Neutrophil (primary cell): ENCODE measurements around the gene CYP4V2.

Experiments used
- H3K27ac ChIP-seq: fragments of 200-600 bp; sonication (generic); 2 replicates; pipeline ENCODE4 v1.5.1; 2016; ENCODE audit warnings: mild to moderate bottlenecking, moderate library complexity
- H3K27me3 ChIP-seq: fragments of 200-600 bp; sonication (generic); 2 replicates; pipeline ENCODE4 v1.6.0; 2016; ENCODE audit warnings: mild to moderate bottlenecking
- H3K36me3 ChIP-seq: fragments of 200-600 bp; sonication (generic); 2 replicates; pipeline ENCODE4 v1.5.1; 2017
- H3K4me1 ChIP-seq, 2 experiments: fragments of 200-600 bp in 1 of 2; sonication (generic) in 1 of 2; 1 replicate in 1 of 2; 2 replicates in 1 of 2; pipeline versions ENCODE4 v1.5.1 to v1.6.1; 2013 to 2016; ENCODE audit warnings: low read depth in 1 of 2, low read length in 1 of 2, mild to moderate bottlenecking in 1 of 2, moderate library complexity in 1 of 2; ENCODE audit not compliant: control insufficient read depth in 1 of 2, insufficient read depth in 1 of 2
- H3K4me3 ChIP-seq, 2 experiments: fragments of 200-600 bp in 1 of 2; sonication (generic) in 1 of 2; 1 replicate in 1 of 2; 2 replicates in 1 of 2; pipeline ENCODE4 v1.5.1; 2013 to 2016; ENCODE audit warnings: low read depth in 1 of 2, low read length in 1 of 2, mild to moderate bottlenecking in 1 of 2, moderate library complexity in 1 of 2
- H3K9me3 ChIP-seq: fragments of 200-600 bp; sonication (generic); 2 replicates; pipeline ENCODE4 v1.5.1; 2016
- CTCF ChIP-seq: fragments of 200-600 bp; sonication (generic); IDR thresholded peaks from 2 replicates; pipeline ENCODE4 v1.5.1; 2016; ENCODE audit warnings: antibody characterized with exemption

CYP4V2 gene

GRCh38 chr4:186221624-186222023 lies 30.3 kb downstream of the CYP4V2 start:
- no peak for TF ChIP-seq CTCF
- Histone ChIP-seq H3K9me3 (no peaks in the 10 kb centered on the region), H3K4me1 (no peaks in the 10 kb centered on the region), H3K27ac (no peak overlapping the region), H3K36me3 (no peaks in the 10 kb centered on the region), H3K4me3 (no peak overlapping the region), H3K27me3 (no peaks in the 10 kb centered on the region)

GRCh38 chr4:186225848-186226247 lies 34.5 kb downstream of the CYP4V2 start:
- Histone ChIP-seq H3K4me3 (no peak overlapping the region), H3K36me3 (no peaks in the 10 kb centered on the region), H3K9me3 (no peaks in the 10 kb centered on the region), H3K4me1 (no peaks in the 10 kb centered on the region), H3K27me3 (no peaks in the 10 kb centered on the region), H3K27ac (no peak overlapping the region)
- TF ChIP-seq CTCF = no peak

GRCh38 chr4:186226521-186227189 lies 35.3 kb downstream of the CYP4V2 start:
- Histone ChIP-seq H3K27me3 (no peaks in the 10 kb centered on the region), H3K36me3 (no peaks in the 10 kb centered on the region), H3K27ac (no peak overlapping the region), H3K4me3 (no peak overlapping the region), H3K9me3 (no peaks in the 10 kb centered on the region), H3K4me1 (no peaks in the 10 kb centered on the region)
- no peak for TF ChIP-seq CTCF

- no peak within 1 kb of the TSS for H3K27ac ChIP-seq
- no peaks in the 10 kb centered on the region for H3K4me1 ChIP-seq
- no peak for TF ChIP-seq CTCF
- H3K4me3 ChIP-seq = no peak within 1 kb of the TSS
- H3K9me3 ChIP-seq = no peaks in the 10 kb centered on the region
- H3K36me3 ChIP-seq = no peaks in the 10 kb centered on the region
- no peaks in the 10 kb centered on the region for H3K27me3 ChIP-seq
Observed at GRCh38 chr4:186227221-186227620, 35.9 kb downstream of the CYP4V2 start, which contains the start of gene KLKB1. KLKB1 (plus strand) TSS chr4:186227507; CDS start chr4:186228196, 689 bp downstream.

GRCh38 chr4:186227744-186228513 lies 36.6 kb downstream of the CYP4V2 start:
- no peak for TF ChIP-seq CTCF
- no peak overlapping the region for H3K4me3 ChIP-seq

More at GRCh38 chr4:186227744-186228513, 36.6 kb downstream of the CYP4V2 start:
- Histone ChIP-seq H3K27ac (no peak overlapping the region), H3K9me3 (no peaks in the 10 kb centered on the region), H3K36me3 (no peaks in the 10 kb centered on the region), H3K27me3 (no peaks in the 10 kb centered on the region), H3K4me1 (no peaks in the 10 kb centered on the region)
